Right atrium auricular region (tissue), 2 donors: Measurements from ENCODE around the gene ZNF91. TPM values are rescaled to one million over a fixed set of nuclear protein-coding genes. Genes with fewer than 3 reads are reported as not detected.
"Not testable (repeated sequence)": the region's sequence is repeated elsewhere in the genome, so short reads cannot be mapped to it uniquely, and the experiment has no call there.

Experiments
- DNase-seq: peaks from one replicate; pipeline ENCODE4 v3.0.0-alpha.2; 2019; ENCODE audit warnings: low spot score
- H3K27ac ChIP-seq, 2 donors: fragments of 200-600 bp; sonication (generic); 1 replicate in 1 of 2; 2 replicates in 1 of 2; pipeline ENCODE4 v1.5.1; 2016 to 2019
- H3K27me3 ChIP-seq, 2 donors: fragments of 200-600 bp; sonication (generic); one replicate each; pipeline versions ENCODE4 v1.5.1 to v1.6.0; 2017 to 2019
- H3K36me3 ChIP-seq: fragments of 200-600 bp; sonication (generic); one replicate; pipeline ENCODE4 v1.5.1; 2016
- H3K4me1 ChIP-seq, 2 donors: fragments of 200-600 bp; sonication (generic); one replicate each; pipeline versions ENCODE4 v1.5.1 to v1.6.0; 2017 to 2019
- H3K4me3 ChIP-seq, 2 donors: fragments of 200-600 bp; sonication (generic); 1 replicate in 1 of 2; 2 replicates in 1 of 2; pipeline ENCODE4 v1.5.1; 2017 to 2019; ENCODE audit warnings: mild to moderate bottlenecking in 1 of 2, moderate library complexity in 1 of 2
- H3K9me3 ChIP-seq, 2 donors: fragments of 200-600 bp; sonication (generic); one replicate each; pipeline ENCODE4 v1.5.1; 2019
- CTCF ChIP-seq, 2 donors: fragments of 200-600 bp; sonication (generic); IDR thresholded peaks; one replicate each; pipeline ENCODE4 v1.5.1; 2019; ENCODE audit warnings: antibody characterized with exemption in 2 of 2
- total RNA-seq, 2 donors: library from RNA; depleted of rRNA; stranded (reverse); fragments of >200 nt; gene quantifications; one replicate each; pipeline ENCODE4 v1.1.0, GENCODE V29; 2016

The ZNF91 gene
- total RNA-seq, 2 donors from 2014 or later, result 101 TPM

GRCh38 chr19:23403581-23404324 is 8.5 kb upstream of the ZNF91 start:
- H3K36me3 ChIP-seq, result no peaks in the 10 kb centered on the region
- no peak for TF ChIP-seq CTCF (IDR thresholded peaks at IDR 0.05)
- H3K27ac ChIP-seq, result no peak overlapping the region
- no peaks in the 10 kb centered on the region for H3K4me1 ChIP-seq
- no peak for DNase-seq
- H3K27me3 ChIP-seq, result no peaks in the 10 kb centered on the region
- no peaks in the 10 kb centered on the region for H3K9me3 ChIP-seq
- H3K4me3 ChIP-seq, result no peak overlapping the region

- Histone ChIP-seq H3K4me1 (no peaks in the 10 kb centered on the region), H3K27ac (no peak overlapping the region), H3K36me3 (no peaks in the 10 kb centered on the region), H3K27me3 (no peaks in the 10 kb centered on the region), H3K4me3 (no peak overlapping the region), H3K9me3 (no peaks in the 10 kb centered on the region)
- TF ChIP-seq CTCF (IDR thresholded peaks at IDR 0.05), result no peak
- DNase-seq, result no peak
These were observed 7.8 kb upstream of the ZNF91 start for GRCh38 chr19:23403052-23403451.

GRCh38 chr19:23402388-23402787 is 7.1 kb upstream of the ZNF91 start:
- Histone ChIP-seq H3K4me3 (no peak overlapping the region), H3K4me1 (no peaks in the 10 kb centered on the region), H3K36me3 (no peaks in the 10 kb centered on the region), H3K27ac (no peak overlapping the region), H3K27me3 (no peaks in the 10 kb centered on the region), H3K9me3 (no peaks in the 10 kb centered on the region)
- TF ChIP-seq CTCF (IDR thresholded peaks at IDR 0.05), result no peak
- no peak for DNase-seq

GRCh38 chr19:23401086-23401610 is 5.9 kb upstream of the ZNF91 start:
- H3K4me3 ChIP-seq, result no peak overlapping the region
- no peak for TF ChIP-seq CTCF (IDR thresholded peaks at IDR 0.05)
- no peak overlapping the region for H3K27ac ChIP-seq
- no peak for DNase-seq
- H3K4me1 ChIP-seq, result no peaks in the 10 kb centered on the region
- H3K27me3 ChIP-seq, result no peaks in the 10 kb centered on the region
- no peaks in the 10 kb centered on the region for H3K36me3 ChIP-seq
- H3K9me3 ChIP-seq, result no peaks in the 10 kb centered on the region

- Histone ChIP-seq H3K4me1 (peaks cover 0 to 4% of the 10 kb centered on the region in 2 donors), H3K27me3 (no peaks in the 10 kb centered on the region), H3K4me3 (no peak overlapping the region), H3K9me3 (no peaks in the 10 kb centered on the region), H3K36me3 (no peaks in the 10 kb centered on the region), H3K27ac (no peak overlapping the region)
- DNase-seq, result no peak
- no peak for TF ChIP-seq CTCF (IDR thresholded peaks at IDR 0.05)
These were observed 4.2 kb upstream of the ZNF91 start for GRCh38 chr19:23399443-23399842.

- not testable (repeated sequence) for H3K36me3 ChIP-seq, H3K9me3 ChIP-seq, H3K27me3 ChIP-seq, DNase-seq
- Histone ChIP-seq H3K4me3 (peak overlapping the region in 1 of 2 donors; percentile 84), H3K27ac (peak overlapping the region; percentile 96 to 97), H3K4me1 (peaks cover 0 to 36% of the 10 kb centered on the region in 2 donors)
These were observed 449 bp upstream of the ZNF91 start for GRCh38 chr19:23395722-23396117.
